Measurements from ENCODE around the gene AHDC1.

The AHDC1 gene

GRCh38 chr1:27527223-27527889, 76.6 kb downstream of the AHDC1 start:
- DNase-seq (ENCODE audit: low read depth): no peak

- no peak for DNase-seq (ENCODE audit: low read depth)
These were observed 77.2 kb downstream of the AHDC1 start for GRCh38 chr1:27526569-27527222.

- no peak for DNase-seq (ENCODE audit: low read depth)
These were observed 78.4 kb downstream of the AHDC1 start for GRCh38 chr1:27525296-27526272.

- no peak for DNase-seq (ENCODE audit: low read depth)
These were observed 80.5 kb downstream of the AHDC1 start for GRCh38 chr1:27523337-27524020.

GRCh38 chr1:27522432-27523336, 81.3 kb downstream of the AHDC1 start:
- no peak for DNase-seq (ENCODE audit: low read depth)

GRCh38 chr1:27521861-27522431, 82.0 kb downstream of the AHDC1 start:
- no peak for DNase-seq (ENCODE audit: low read depth)

- DNase-seq (ENCODE audit: low read depth): no peak
These were observed 82.6 kb downstream of the AHDC1 start for GRCh38 chr1:27521336-27521831.

- no peak for DNase-seq (ENCODE audit: low read depth)
These were observed 83.3 kb downstream of the AHDC1 start for GRCh38 chr1:27520651-27521050.

- DNase-seq (ENCODE audit: low read depth): no peak
These were observed 84.3 kb downstream of the AHDC1 start for GRCh38 chr1:27519331-27520258.

- no peak for DNase-seq (ENCODE audit: low read depth)
These were observed 85.1 kb downstream of the AHDC1 start for GRCh38 chr1:27518808-27519207.

- DNase-seq (ENCODE audit: low read depth): no peak
These were observed 85.8 kb downstream of the AHDC1 start for GRCh38 chr1:27517907-27518718.

GRCh38 chr1:27517301-27517700, 86.6 kb downstream of the AHDC1 start:
- no peak for DNase-seq (ENCODE audit: low read depth)

GRCh38 chr1:27515626-27516025, 88.3 kb downstream of the AHDC1 start:
- no peak for DNase-seq (ENCODE audit: low read depth)

- DNase-seq (ENCODE audit: low read depth): no peak
These were observed 90.0 kb downstream of the AHDC1 start for GRCh38 chr1:27513958-27514357.

GRCh38 chr1:27513528-27513927, 90.4 kb downstream of the AHDC1 start:
- no peak for DNase-seq (ENCODE audit: low read depth)

- no peak for DNase-seq (ENCODE audit: low read depth)
These were observed 94.5 kb downstream of the AHDC1 start for GRCh38 chr1:27509127-27510080.

GRCh38 chr1:27507960-27508665, 95.8 kb downstream of the AHDC1 start:
- DNase-seq (ENCODE audit: low read depth): no peak

Measured in HS-27A (cell line).